HepG2 (cell line): ENCODE results near the gene IKBKE. TPM values are rescaled to one million over a fixed set of nuclear protein-coding genes. Genes with fewer than 3 reads are reported as not detected.

Source experiments
- CBX2 ChIP-seq, 2 experiments: fragments of 200-600 bp in 1 of 2; sonication (generic); formaldehyde crosslinking in 1 of 2; IDR thresholded peaks; 2 replicates each; pipeline versions ENCODE4 v1.7.0 to v1.8.1; 2018 to 2022; ENCODE audit warnings: low read depth in 2 of 2, low read length in 1 of 2, mild to moderate bottlenecking in 1 of 2, missing genetic modification reagents in 1 of 2
- CHCHD3 ChIP-seq: sonication (generic); formaldehyde crosslinking; IDR thresholded peaks from 2 replicates; pipeline ENCODE4 v1.8.0; 2022; ENCODE audit warnings: mild to moderate bottlenecking, missing genetic modification reagents, moderate library complexity
- FOXP1 ChIP-seq, 2 experiments: fragments of 450-650 bp in 1 of 2; IDR thresholded peaks; 2 replicates each; pipeline ENCODE4 v1.6.1; 2017 to 2018; ENCODE audit warnings: antibody characterized with exemption in 1 of 2
- KLF6 ChIP-seq: IDR thresholded peaks from 2 replicates; pipeline ENCODE4 v1.8.0; 2016; ENCODE audit warnings: missing biosample characterization, missing genetic modification reagents
- KMT2B ChIP-seq: IDR thresholded peaks from 2 replicates; pipeline ENCODE4 v1.6.1; 2016; ENCODE audit warnings: missing genetic modification reagents, missing compliant biosample characterization
- MTF2 ChIP-seq: sonication (generic); formaldehyde crosslinking; IDR thresholded peaks from 2 replicates; pipeline ENCODE4 v1.5.0; 2020; ENCODE audit warnings: missing genetic modification reagents, borderline replicate concordance
- MYC ChIP-seq: sonication (generic); formaldehyde crosslinking; IDR thresholded peaks from 2 replicates; pipeline ENCODE4 v1.9.0; 2021; ENCODE audit warnings: missing genetic modification reagents, borderline replicate concordance
- RNF219 ChIP-seq: sonication (generic); formaldehyde crosslinking; IDR thresholded peaks from 2 replicates; pipeline ENCODE4 v1.5.0; 2020; ENCODE audit warnings: mild to moderate bottlenecking, missing genetic modification reagents
- SMC3 ChIP-seq: IDR thresholded peaks from 2 replicates; pipeline ENCODE4 v1.6.1; 2011; ENCODE audit warnings: low read length, improper control_type of control experiment
- SRF ChIP-seq: IDR thresholded peaks from 2 replicates; pipeline ENCODE4 v1.6.1; 2011; ENCODE audit warnings: mild to moderate bottlenecking, low read depth, low read length, moderate library complexity
- STAG1 ChIP-seq: sonication (generic); formaldehyde crosslinking; IDR thresholded peaks from 2 replicates; pipeline ENCODE4 v1.4.0; 2020; ENCODE audit warnings: missing genetic modification reagents
- TEAD3 ChIP-seq: optimal IDR thresholded peaks from 2 replicates; pipeline ENCODE3; 2016; ENCODE audit warnings: borderline replicate concordance
- THAP11 ChIP-seq: IDR thresholded peaks from 2 replicates; pipeline ENCODE4 v1.6.1; 2016; ENCODE audit warnings: missing biosample characterization, missing genetic modification reagents
- TRIM24 ChIP-seq: sonication (generic); formaldehyde crosslinking; IDR thresholded peaks from 2 replicates; pipeline ENCODE4 v1.8.0; 2022; ENCODE audit warnings: mild to moderate bottlenecking, missing genetic modification reagents
- USF2 ChIP-seq, 2 experiments: sonication (generic) in 1 of 2; formaldehyde crosslinking in 1 of 2; IDR thresholded peaks; 2 replicates each; pipeline versions ENCODE4 v1.5.1 to v1.6.1; 2011 to 2020; ENCODE audit warnings: borderline replicate concordance in 1 of 2, low read depth in 1 of 2, low read length in 1 of 2, mild to moderate bottlenecking in 1 of 2, missing genetic modification reagents in 1 of 2, moderate library complexity in 1 of 2
- XRCC5 ChIP-seq: fragments of 200-400 bp; formaldehyde crosslinking; optimal IDR thresholded peaks from 2 replicates; pipeline ENCODE3; 2017; ENCODE audit warnings: mild to moderate bottlenecking, low read length
- YY1 ChIP-seq: IDR thresholded peaks from 2 replicates; pipeline ENCODE4 v1.6.1; 2011; ENCODE audit warnings: low read length, low read depth, moderate library complexity, mild to moderate bottlenecking; ENCODE audit not compliant: insufficient read depth, insufficient replicate concordance
- ZNF160 ChIP-seq: sonication (generic); formaldehyde crosslinking; IDR thresholded peaks from 2 replicates; pipeline ENCODE4 v1.8.0; 2022; ENCODE audit warnings: mild to moderate bottlenecking, inconsistent platforms, missing genetic modification reagents
- ZNF33A ChIP-seq: sonication (generic); formaldehyde crosslinking; IDR thresholded peaks from 2 replicates; pipeline ENCODE4 v1.5.1; 2020; ENCODE audit warnings: missing genetic modification reagents, mild to moderate bottlenecking, moderate library complexity, borderline replicate concordance
- ZNF362 ChIP-seq: sonication (generic); formaldehyde crosslinking; IDR thresholded peaks from 2 replicates; pipeline ENCODE4 v1.4.0; 2020; ENCODE audit warnings: missing genetic modification reagents, mild to moderate bottlenecking, borderline replicate concordance
- ZNF572 ChIP-seq: sonication (generic); formaldehyde crosslinking; IDR thresholded peaks from 2 replicates; pipeline ENCODE4 v1.5.1; 2020; ENCODE audit warnings: mild to moderate bottlenecking, missing genetic modification reagents
- ZNF768 ChIP-seq: sonication (generic); formaldehyde crosslinking; IDR thresholded peaks from 2 replicates; pipeline ENCODE4 v1.4.0; 2020; ENCODE audit warnings: missing genetic modification reagents
- ZNF781 ChIP-seq: sonication (generic); formaldehyde crosslinking; IDR thresholded peaks from 2 replicates; pipeline ENCODE4 v1.5.1; 2020; ENCODE audit warnings: borderline replicate concordance, mild to moderate bottlenecking, missing genetic modification reagents; ENCODE audit errors: not compliant biosample characterization
- polyA plus RNA-seq, 8 experiments: library from polyadenylated mRNA; depleted of rRNA in 3 of 8; stranded (reverse) in 7 of 8; unstranded in 1 of 8; fragments of >200 nt; fragmentation: Illumina TruSeq in 4 of 8; extraction: Trizol in 4 of 8; gene quantifications; 2 replicates each; pipeline versions ENCODE4 v1.2.1 to v1.2.3, GENCODE V29; 2011 to 2016; ENCODE audit warnings: low read depth in 4 of 8, missing spikeins in 1 of 8, mixed read lengths in 1 of 8; ENCODE audit not compliant: insufficient read depth in 1 of 8
- total RNA-seq, 5 experiments: library from RNA; depleted of rRNA; stranded (reverse); fragments of >200 nt; fragmentation: Illumina TruSeq; extraction: Trizol; gene quantifications; 2 replicates each; pipeline ENCODE4 v1.2.3, GENCODE V29; 2016; ENCODE audit warnings: low read depth in 1 of 5
- TF ChIP-seq, protein P1 (sequence below): sonication (generic); formaldehyde crosslinking; IDR thresholded peaks from 2 replicates; pipeline ENCODE4 v1.4.0; 2020; ENCODE audit warnings: missing genetic modification reagents

Gene IKBKE
- total and polyA plus RNA-seq, 2 of the 13 experiments (the other 11 are each of a cell fraction or from before 2014, with no cell fraction given) = 4.5 to 5.8 TPM

GRCh38 chr1:206544562-206545257, 74.4 kb downstream of the IKBKE start (continued):
- no peak for TF ChIP-seq KMT2B (CRISPR knock-in tag)
- TF ChIP-seq SMC3 = peak; percentile 64
- peak; percentile 24 for TF ChIP-seq YY1
- no peak for TF ChIP-seq CBX2 (IDR thresholded peaks at IDR 0.05; ENCODE audit: low read depth, low read length)
- no peak for TF ChIP-seq CBX2 (CRISPR knock-in tag; IDR thresholded peaks at IDR 0.05; ENCODE audit: low read depth)
- no peak for TF ChIP-seq ZNF160 (CRISPR knock-in tag)
- TF ChIP-seq ZNF572 (CRISPR knock-in tag) = no peak
- 0 out of 2 replicates have a peak, but pooled peaks have one; percentile 15 for TF ChIP-seq SRF
- TF ChIP-seq TRIM24 = no peak
- TF ChIP-seq KLF6 (CRISPR knock-in tag) = no peak
- peak; percentile 71 for TF ChIP-seq STAG1
- TF ChIP-seq THAP11 = no peak
- TF ChIP-seq ZNF781 = no peak
- no peak for TF ChIP-seq TEAD3
- no peak for TF ChIP-seq MTF2 (CRISPR knock-in tag)
- peak; percentile 73 for TF ChIP-seq XRCC5
- TF ChIP-seq MYC = peak; percentile 72; the same call in 1 of the 2 replicates
- TF ChIP-seq RNF219 (CRISPR knock-in tag) = no peak
- TF ChIP-seq USF2 (IDR thresholded peaks at IDR 0.05; ENCODE audit: low read depth, low read length) = peak; percentile 28; the same call in 1 of the 2 replicates
- peak; percentile 24; the same call in 1 of the 2 replicates for TF ChIP-seq USF2 (CRISPR knock-in tag; IDR thresholded peaks at IDR 0.05; ENCODE audit: borderline replicate concordance)
- TF ChIP-seq, protein P1, sequence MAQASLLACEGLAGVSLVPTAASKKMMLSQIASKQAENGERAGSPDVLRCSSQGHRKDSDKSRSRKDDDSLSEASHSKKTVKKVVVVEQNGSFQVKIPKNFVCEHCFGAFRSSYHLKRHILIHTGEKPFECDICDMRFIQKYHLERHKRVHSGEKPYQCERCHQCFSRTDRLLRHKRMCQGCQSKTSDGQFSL = peak; percentile 47; the same call in 1 of the 2 replicates
- no peak for TF ChIP-seq FOXP1 (IDR thresholded peaks at IDR 0.05)
- no peak for TF ChIP-seq FOXP1 (CRISPR knock-in tag; IDR thresholded peaks at IDR 0.05)
- no peak for TF ChIP-seq CHCHD3
- TF ChIP-seq ZNF768 (CRISPR knock-in tag) = no peak
- TF ChIP-seq ZNF362 (CRISPR knock-in tag) = peak; percentile 77
- TF ChIP-seq ZNF33A = no peak
